GM21576 (cell line): ENCODE data around the gene CD19.
"Not testable (repeated sequence)": the region's sequence is repeated elsewhere in the genome, so short reads cannot be mapped to it uniquely, and the experiment has no call there.

Source experiments
- ATAC-seq: cut with Tn5 transposase; IDR thresholded peaks from one replicate; pipeline ENCODE4 v1.9.1; 2021; ENCODE audit warnings: mild to moderate bottlenecking, moderate library complexity; ENCODE audit not compliant: unreplicated experiment

Gene CD19

DNA sequence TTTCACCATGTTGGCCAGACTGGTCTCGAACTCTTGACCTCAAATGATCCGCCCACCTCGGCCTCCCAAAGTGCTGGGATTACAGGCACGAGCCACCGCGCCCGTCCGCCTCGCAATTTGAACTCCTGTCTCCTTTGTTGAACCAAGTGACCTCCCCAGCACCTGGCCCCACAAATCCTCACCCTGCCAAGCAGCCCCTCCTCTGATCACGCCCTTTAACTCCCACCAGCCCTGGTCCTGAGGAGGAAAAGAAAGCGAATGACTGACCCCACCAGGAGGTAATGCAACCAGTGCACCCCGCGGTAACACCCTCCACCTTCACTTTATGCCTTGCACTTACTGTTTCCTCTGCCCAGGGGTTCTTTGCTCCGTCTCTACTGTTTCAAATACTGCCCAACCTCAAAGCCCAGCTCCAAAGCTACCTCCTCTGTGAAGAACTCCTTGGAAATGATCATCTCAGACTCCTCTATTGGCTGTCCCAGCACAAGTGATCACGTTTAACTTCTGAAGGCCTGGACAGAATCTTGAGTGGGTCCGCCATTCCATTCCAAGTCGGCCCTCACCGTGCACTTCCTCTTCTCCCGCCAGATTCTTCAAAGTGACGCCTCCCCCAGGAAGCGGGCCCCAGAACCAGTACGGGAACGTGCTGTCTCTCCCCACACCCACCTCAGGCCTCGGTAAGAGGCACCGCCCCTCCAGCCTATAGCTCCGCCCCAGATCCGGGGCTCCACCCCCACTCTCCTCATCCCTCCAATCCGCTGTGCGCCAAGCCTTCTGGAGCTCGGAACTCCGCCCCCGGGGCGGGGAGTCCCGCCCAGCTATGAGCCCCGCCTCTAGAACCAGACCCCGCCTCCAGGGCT is 4.4 kb downstream of the CD19 start:
- ATAC-seq, result peak; percentile 59

GRCh38 chr16:28936784-28937155 is 5.0 kb downstream of the CD19 start:
- no peak for ATAC-seq

DNA sequence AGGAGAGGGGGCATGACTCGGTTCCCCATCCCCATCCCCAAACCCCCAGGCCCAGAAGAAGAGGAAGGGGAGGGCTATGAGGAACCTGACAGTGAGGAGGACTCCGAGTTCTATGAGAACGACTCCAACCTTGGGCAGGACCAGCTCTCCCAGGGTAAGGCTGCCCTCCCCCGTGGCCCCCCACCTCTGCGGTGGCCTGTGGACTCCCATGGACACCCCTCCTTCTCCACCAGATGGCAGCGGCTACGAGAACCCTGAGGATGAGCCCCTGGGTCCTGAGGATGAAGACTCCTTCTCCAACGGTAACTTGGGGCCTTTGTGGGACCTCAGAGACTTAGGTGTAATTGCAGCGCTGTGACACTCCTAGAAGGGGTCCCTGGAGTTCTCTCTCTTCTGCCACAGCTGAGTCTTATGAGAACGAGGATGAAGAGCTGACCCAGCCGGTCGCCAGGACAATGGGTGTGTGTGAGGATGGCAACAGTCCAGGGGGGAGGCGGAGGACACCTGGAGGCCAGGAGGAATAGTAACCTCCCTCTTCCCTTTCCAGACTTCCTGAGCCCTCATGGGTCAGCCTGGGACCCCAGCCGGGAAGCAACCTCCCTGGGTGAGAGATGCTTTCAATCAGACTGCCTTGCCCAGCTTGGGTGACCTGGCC is 5.6 kb downstream of the CD19 start:
- no peak for ATAC-seq

- no peak for ATAC-seq
Observed at GRCh38 chr16:28938721-28939120, 7.0 kb downstream of the CD19 start.

GRCh38 chr16:28939825-28940224 is 8.1 kb downstream of the CD19 start:
- ATAC-seq, result not testable (repeated sequence)

- no peak for ATAC-seq
Observed at GRCh38 chr16:28943281-28943680, 11.5 kb downstream of the CD19 start.

- no peak for ATAC-seq
Observed at GRCh38 chr16:28946681-28947080, 14.9 kb downstream of the CD19 start.

- peak; percentile 87 for ATAC-seq
Observed at GRCh38 chr16:28950648-28951409, 19.1 kb downstream of the CD19 start, which contains the start of gene NFATC2IP. TSS of gene NFATC2IP (plus strand) at chr16:28950937. CDS start at chr16:28951012, 75 bp downstream.

DNA sequence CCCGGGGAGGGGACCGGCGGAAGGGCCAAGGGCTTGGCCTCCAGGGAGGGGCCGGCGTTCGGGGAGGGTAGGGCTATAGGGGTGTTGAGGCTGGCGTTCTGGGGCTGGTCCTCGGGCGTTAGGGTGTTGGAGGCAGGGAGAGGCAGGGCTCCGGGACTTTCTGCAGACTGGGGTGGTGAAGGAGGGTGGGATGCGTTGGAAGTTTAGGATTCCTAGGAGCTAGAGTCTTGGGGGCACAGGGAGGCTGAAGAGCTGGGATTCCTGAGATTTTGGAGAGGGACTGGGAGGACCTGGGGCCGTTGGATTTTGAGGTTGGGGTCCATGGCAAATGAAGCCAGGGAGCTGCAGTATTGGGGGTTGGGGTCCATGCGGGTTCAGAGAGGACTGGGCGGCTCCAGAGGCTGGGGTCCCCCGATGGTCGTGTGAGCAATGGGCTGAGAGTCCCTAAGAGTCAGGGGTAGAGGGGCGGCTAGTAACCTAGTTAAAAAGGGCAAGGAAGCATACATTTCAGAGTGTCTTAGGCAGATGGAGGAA is 19.7 kb downstream of the CD19 start:
- ATAC-seq, result no peak

GRCh38 chr16:28958216-28958615 is 26.4 kb downstream of the CD19 start:
- no peak for ATAC-seq

GRCh38 chr16:28958836-28959235 is 27.1 kb downstream of the CD19 start:
- ATAC-seq, result no peak

- ATAC-seq, result no peak
Observed at GRCh38 chr16:28964072-28964471, 32.3 kb downstream of the CD19 start.

- no peak for ATAC-seq
Observed at GRCh38 chr16:28964496-28964895, 32.7 kb downstream of the CD19 start.

DNA sequence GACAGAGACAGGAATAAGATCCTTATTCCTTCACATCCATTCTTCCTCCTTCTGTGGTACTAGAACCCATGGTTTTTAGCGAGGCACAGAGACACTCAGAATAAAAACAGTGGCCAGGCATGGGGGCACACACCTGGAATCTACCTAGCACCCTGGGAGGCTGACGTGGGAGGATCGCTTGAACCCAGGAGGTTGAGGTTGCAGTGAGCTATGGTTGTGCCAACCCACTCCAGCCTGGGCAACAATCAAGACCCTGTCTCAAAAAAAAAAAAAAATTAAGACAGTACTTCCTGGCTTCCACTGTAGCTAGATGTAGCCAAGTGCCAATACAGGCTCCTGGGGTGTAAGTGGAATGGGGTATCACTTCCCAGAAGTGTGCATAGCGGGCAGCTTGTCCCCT is 35.4 kb downstream of the CD19 start:
- no peak for ATAC-seq

GRCh38 chr16:28969696-28970095 is 37.9 kb downstream of the CD19 start:
- ATAC-seq, result not testable (repeated sequence)

GRCh38 chr16:28974007-28974436 is 42.3 kb downstream of the CD19 start:
- peak; percentile 11 for ATAC-seq

GRCh38 chr16:28974437-28975157 is 42.8 kb downstream of the CD19 start, which contains the start of gene SPNS1:
TSS of gene SPNS1 (plus strand) at chr16:28974778. CDS start at chr16:28975152, 374 bp downstream.
- ATAC-seq, result peak; percentile 74

DNA sequence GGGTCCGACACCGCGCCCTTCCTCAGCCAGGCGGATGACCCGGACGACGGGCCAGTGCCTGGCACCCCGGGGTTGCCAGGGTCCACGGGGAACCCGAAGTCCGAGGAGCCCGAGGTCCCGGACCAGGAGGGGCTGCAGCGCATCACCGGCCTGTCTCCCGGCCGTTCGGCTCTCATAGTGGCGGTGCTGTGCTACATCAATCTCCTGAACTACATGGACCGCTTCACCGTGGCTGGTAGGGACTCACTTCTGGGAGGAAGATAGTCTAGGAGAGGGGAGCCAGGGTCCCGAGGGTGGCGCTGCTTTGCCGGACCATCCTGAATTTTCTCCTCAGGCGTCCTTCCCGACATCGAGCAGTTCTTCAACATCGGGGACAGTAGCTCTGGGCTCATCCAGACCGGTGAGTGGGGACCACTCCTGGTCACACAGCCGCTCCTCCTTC is 43.4 kb downstream of the CD19 start:
- ATAC-seq, result no peak

- no peak for ATAC-seq
Observed at GRCh38 chr16:28977703-28978662, 46.2 kb downstream of the CD19 start.
